ENCODE results near the gene CES2. TPM values are rescaled to one million over a fixed set of nuclear protein-coding genes. Genes with fewer than 3 reads are reported as not detected.
"Not testable (repeated sequence)": the region's sequence is repeated elsewhere in the genome, so short reads cannot be mapped to it uniquely, and the experiment has no call there.

Gene CES2
- total RNA-seq, 1 experiment from 2014 or later = 29.7 TPM

DNA sequence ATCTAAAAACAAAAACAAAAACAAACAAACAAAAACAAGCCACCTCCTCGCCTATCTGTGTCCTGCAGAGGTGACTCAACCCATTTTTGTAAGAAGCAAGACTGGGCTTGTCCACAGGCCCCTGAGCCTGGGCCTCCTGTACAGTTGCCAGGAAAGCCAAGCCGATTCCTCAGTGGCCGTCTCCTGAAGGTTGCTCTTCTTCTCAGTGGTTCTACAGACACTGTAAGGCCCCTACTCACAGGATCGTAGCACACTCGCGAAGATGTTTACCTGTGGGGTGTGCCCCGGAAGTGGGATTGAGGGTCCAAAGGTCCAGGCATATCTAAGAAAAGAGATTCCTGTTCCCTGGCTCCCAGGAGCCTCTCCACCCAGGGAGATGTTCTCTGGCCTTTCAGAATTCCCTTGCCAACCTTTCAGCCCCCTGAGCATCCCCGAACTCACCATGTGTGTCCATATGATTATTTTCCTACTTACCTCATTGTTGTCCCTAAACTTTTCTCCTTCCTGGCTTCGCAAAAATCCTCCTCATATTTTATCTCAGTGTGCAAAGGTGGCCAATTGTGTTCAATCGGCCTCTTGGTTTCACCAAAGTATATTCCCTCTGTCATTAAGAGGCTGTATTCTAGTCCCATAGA is 18.3 kb downstream of the CES2 start:
- no peak for TF ChIP-seq ETV6 (CRISPR knock-in tag; IDR thresholded peaks at IDR 0.05)
- no peak for TF ChIP-seq ZSCAN18 (CRISPR knock-in tag; IDR thresholded peaks at IDR 0.05)
- no peak for TF ChIP-seq CBFB (CRISPR knock-in tag; IDR thresholded peaks at IDR 0.05; ENCODE audit: low read depth)
- no peak for TF ChIP-seq IRF2 (CRISPR knock-in tag; IDR thresholded peaks at IDR 0.05; ENCODE audit: borderline replicate concordance, low read depth)
- TF ChIP-seq CREB1 (CRISPR knock-in tag; IDR thresholded peaks at IDR 0.05) = no peak
- TF ChIP-seq ZBTB21 (CRISPR knock-in tag; IDR thresholded peaks at IDR 0.05; ENCODE audit: borderline replicate concordance) = no peak
- no peak for TF ChIP-seq AR (CRISPR knock-in tag; IDR thresholded peaks at IDR 0.05)
- no peak for TF ChIP-seq NR1H2 (CRISPR knock-in tag; IDR thresholded peaks at IDR 0.05)
- TF ChIP-seq CDX4 (CRISPR knock-in tag; IDR thresholded peaks at IDR 0.05; ENCODE audit: borderline replicate concordance) = no peak
- no peak for TF ChIP-seq SOX15 (CRISPR knock-in tag; IDR thresholded peaks at IDR 0.05)
- Mint-ChIP-seq H3K36me3 (0 out of 2 replicates have a peak, but pooled peaks cover 5% of the 10 kb centered on the region), H3K27me3 (ENCODE audit: low read depth) (peaks cover 44% of the 10 kb centered on the region), H3K9me3 (peaks cover 9% of the 10 kb centered on the region), H3K4me3 (no peak overlapping the region), H3K4me1 (peaks cover 4% of the 10 kb centered on the region), H3K27ac (no peak overlapping the region)
- DNase-seq (ENCODE audit: low spot score) = no peak
- ChIA-PET CTCF (interaction anchor here (0.6 to 3.0 kb wide), 38 partner anchors 9 to 576 kb away, joined by 3 to 34 read pairs (median 5); partner anchors contain the start of genes B3GNT9, ELMO3, FHOD1 and MATCAP1), POLR2A (interaction anchor here (0.6 kb wide), 2 partner anchors 10 to 164 kb away, joined by 4 to 5 read pairs; no protein-coding TSS in a partner anchor)
- ATAC-seq = no peak

GRCh38 chr16:66954097-66954659 is 18.9 kb downstream of the CES2 start:
- no peak overlapping the region for H3K27ac Mint-ChIP-seq
- H3K9me3 Mint-ChIP-seq = peaks cover 9% of the 10 kb centered on the region
- ATAC-seq = peak; percentile 88
- peaks cover 4% of the 10 kb centered on the region for H3K4me1 Mint-ChIP-seq
- H3K4me3 Mint-ChIP-seq = no peak overlapping the region
- peaks cover 40% of the 10 kb centered on the region for H3K27me3 Mint-ChIP-seq (ENCODE audit: low read depth)
- POLR2A ChIA-PET = interaction anchor here (0.6 kb wide), 1 partner anchor 163 kb away, joined by 5 read pairs; no protein-coding TSS in a partner anchor
- peak; percentile 85 for DNase-seq (ENCODE audit: low spot score)
- CTCF ChIA-PET = interaction anchor here (0.6 to 3.0 kb wide), 43 partner anchors 8 to 661 kb away, joined by 3 to 34 read pairs (median 5); partner anchors contain the start of genes B3GNT9, ELMO3, FHOD1 and MATCAP1
- 0 out of 2 replicates have a peak, but pooled peaks cover 5% of the 10 kb centered on the region for H3K36me3 Mint-ChIP-seq
- TF ChIP-seq CTCF (IDR thresholded peaks at IDR 0.05) (peak; percentile 62; the same call in 1 of the 2 replicates), ZSCAN18 (CRISPR knock-in tag; IDR thresholded peaks at IDR 0.05) (no peak)

GRCh38 chr16:66955363-66956153 is 20.2 kb downstream of the CES2 start:
- not testable (repeated sequence) for H3K36me3 Mint-ChIP-seq; H3K4me3 Mint-ChIP-seq; H3K9me3 Mint-ChIP-seq; H3K27ac Mint-ChIP-seq; H3K4me1 Mint-ChIP-seq; DNase-seq (ENCODE audit: low spot score); ATAC-seq
- POLR2A ChIA-PET = interaction anchor here (0.6 kb wide), 1 partner anchor 64 kb away, joined by 5 read pairs; no protein-coding TSS in a partner anchor
- CTCF ChIA-PET = interaction anchor here (1.0 kb wide), 1 partner anchor 162 kb away, joined by 4 read pairs; no protein-coding TSS in a partner anchor
- peaks cover 27% of the 10 kb centered on the region for H3K27me3 Mint-ChIP-seq (ENCODE audit: low read depth)

- H3K4me3 Mint-ChIP-seq = not testable (repeated sequence)
Observed at GRCh38 chr16:66956154-66956457, 20.8 kb downstream of the CES2 start.

More at GRCh38 chr16:66956154-66956457, 20.8 kb downstream of the CES2 start:
- ChIA-PET CTCF (interaction anchor here (1.0 kb wide), 2 partner anchors 162 to 229 kb away, joined by 4 read pairs; no protein-coding TSS in a partner anchor), POLR2A (interaction anchor here (0.6 kb wide), 1 partner anchor 64 kb away, joined by 5 read pairs; no protein-coding TSS in a partner anchor)
- H3K36me3 Mint-ChIP-seq; ATAC-seq; H3K27ac Mint-ChIP-seq; H3K9me3 Mint-ChIP-seq; DNase-seq (ENCODE audit: low spot score); H3K4me1 Mint-ChIP-seq: not testable (repeated sequence)
- H3K27me3 Mint-ChIP-seq (ENCODE audit: low read depth) = peaks cover 21% of the 10 kb centered on the region

All from WTC11 (cell line).